GM19193 (cell line): ENCODE measurements around the gene ACYP1.

ENCODE experiments used
- POLR2A ChIP-seq: IDR thresholded peaks from 4 replicates; pipeline ENCODE4 v1.6.1; 2011; ENCODE audit not compliant: insufficient read depth, insufficient read length; ENCODE audit errors: extremely low read depth

Gene ACYP1

GRCh38 chr14:75063491-75064204 is at the start of gene ACYP1:
Gene ACYP1, minus strand, starts transcription at chr14:75064024. Its CDS starts 471 bp downstream, at chr14:75063553.
- peak; percentile 81 for TF ChIP-seq POLR2A

GRCh38 chr14:75109877-75110276 is 46.1 kb upstream of the ACYP1 start:
- no peak for TF ChIP-seq POLR2A

GRCh38 chr14:75107186-75107585 is 43.4 kb upstream of the ACYP1 start:
- no peak for TF ChIP-seq POLR2A

- TF ChIP-seq POLR2A, result no peak
These were observed 37.7 kb upstream of the ACYP1 start for GRCh38 chr14:75101491-75101890.

GRCh38 chr14:75098682-75099081 is 34.9 kb upstream of the ACYP1 start:
- no peak for TF ChIP-seq POLR2A

GRCh38 chr14:75098212-75098611 is 34.4 kb upstream of the ACYP1 start:
- TF ChIP-seq POLR2A, result no peak

GRCh38 chr14:75096959-75097358 is 33.1 kb upstream of the ACYP1 start:
- no peak for TF ChIP-seq POLR2A

- TF ChIP-seq POLR2A, result no peak
These were observed 31.9 kb upstream of the ACYP1 start for GRCh38 chr14:75095690-75096089.

GRCh38 chr14:75094896-75095295 is 31.1 kb upstream of the ACYP1 start:
- TF ChIP-seq POLR2A, result no peak

- TF ChIP-seq POLR2A, result no peak
These were observed 28.9 kb upstream of the ACYP1 start for GRCh38 chr14:75092698-75093097.

- no peak for TF ChIP-seq POLR2A
These were observed 27.4 kb upstream of the ACYP1 start for GRCh38 chr14:75091251-75091650.

GRCh38 chr14:75090353-75090752 is 26.5 kb upstream of the ACYP1 start:
- no peak for TF ChIP-seq POLR2A

GRCh38 chr14:75088566-75089373 is 24.9 kb upstream of the ACYP1 start:
- TF ChIP-seq POLR2A, result no peak

- no peak for TF ChIP-seq POLR2A
These were observed 24.3 kb upstream of the ACYP1 start for GRCh38 chr14:75088153-75088552.

GRCh38 chr14:75084513-75084912 is 20.7 kb upstream of the ACYP1 start:
- TF ChIP-seq POLR2A, result no peak

GRCh38 chr14:75083271-75083670 is 19.4 kb upstream of the ACYP1 start:
- TF ChIP-seq POLR2A, result no peak
